ENCODE data around the gene FGF14.

- TF ChIP-seq MAX (IDR thresholded peaks at IDR 0.05; ENCODE audit: low read depth) (no peak), EP300 (IDR thresholded peaks at IDR 0.05; ENCODE audit: borderline replicate concordance in 1 of 2, low read depth in 1 of 2, low read length in 1 of 2) (no peak), TEAD4 (IDR thresholded peaks at IDR 0.05; ENCODE audit: borderline replicate concordance, insufficient read depth) (no peak)
- TF ChIP-seq, protein P1, sequence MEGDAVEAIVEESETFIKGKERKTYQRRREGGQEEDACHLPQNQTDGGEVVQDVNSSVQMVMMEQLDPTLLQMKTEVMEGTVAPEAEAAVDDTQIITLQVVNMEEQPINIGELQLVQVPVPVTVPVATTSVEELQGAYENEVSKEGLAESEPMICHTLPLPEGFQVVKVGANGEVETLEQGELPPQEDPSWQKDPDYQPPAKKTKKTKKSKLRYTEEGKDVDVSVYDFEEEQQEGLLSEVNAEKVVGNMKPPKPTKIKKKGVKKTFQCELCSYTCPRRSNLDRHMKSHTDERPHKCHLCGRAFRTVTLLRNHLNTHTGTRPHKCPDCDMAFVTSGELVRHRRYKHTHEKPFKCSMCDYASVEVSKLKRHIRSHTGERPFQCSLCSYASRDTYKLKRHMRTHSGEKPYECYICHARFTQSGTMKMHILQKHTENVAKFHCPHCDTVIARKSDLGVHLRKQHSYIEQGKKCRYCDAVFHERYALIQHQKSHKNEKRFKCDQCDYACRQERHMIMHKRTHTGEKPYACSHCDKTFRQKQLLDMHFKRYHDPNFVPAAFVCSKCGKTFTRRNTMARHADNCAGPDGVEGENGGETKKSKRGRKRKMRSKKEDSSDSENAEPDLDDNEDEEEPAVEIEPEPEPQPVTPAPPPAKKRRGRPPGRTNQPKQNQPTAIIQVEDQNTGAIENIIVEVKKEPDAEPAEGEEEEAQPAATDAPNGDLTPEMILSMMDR (IDR thresholded peaks at IDR 0.05): no peak
Measured at GRCh38 chr13:101919541-101920181, 482.2 kb downstream of the FGF14 start.

All from SK-N-SH (cell line).